ENCODE data around the gene UBR1. TPM values are rescaled to one million over a fixed set of nuclear protein-coding genes. Genes with fewer than 3 reads are reported as not detected.

Gene UBR1
- total RNA-seq, 2 donors from 2014 or later, result 18.0 to 21.5 TPM

- DNase-seq, result no peak
- no peak for ATAC-seq
- intact Hi-C loops (cut with DNase I), result no loop called here
Observed at GRCh38 chr15:43118286-43118685, 12.4 kb upstream of the UBR1 start.

- ATAC-seq, result no peak
- intact Hi-C loops (cut with DNase I), result no loop called here
- no peak for DNase-seq
Observed at GRCh38 chr15:43111354-43111753, 5.5 kb upstream of the UBR1 start.

GRCh38 chr15:43107751-43108150 lies 1.9 kb upstream of the UBR1 start:
- ATAC-seq (no peak), DNase-seq (no peak)
- intact Hi-C loops (cut with DNase I), result no loop called here

- ATAC-seq (no peak), DNase-seq (no peak)
- intact Hi-C loops (cut with DNase I), result no loop called here
Observed at GRCh38 chr15:43106486-43106829, 620 bp upstream of the UBR1 start.

- intact Hi-C loops (cut with DNase I), result no loop called here
Observed at GRCh38 chr15:43105077-43105736, 631 bp downstream of the UBR1 start.

GRCh38 chr15:43104426-43104825 lies 1.4 kb downstream of the UBR1 start:
- intact Hi-C loops (cut with DNase I), result no loop called here

More at GRCh38 chr15:43105077-43105736, 631 bp downstream of the UBR1 start:
- ATAC-seq (peak; percentile 15 to 41), DNase-seq (no peak)

GRCh38 chr15:43103907-43104306 lies 1.9 kb downstream of the UBR1 start:
- no peak for ATAC-seq
- DNase-seq, result no peak
- intact Hi-C loops (cut with DNase I), result no loop called here

More at GRCh38 chr15:43104426-43104825, 1.4 kb downstream of the UBR1 start:
- DNase-seq (no peak), ATAC-seq (no peak)

- intact Hi-C loops (cut with DNase I), result no loop called here
- DNase-seq (no peak), ATAC-seq (no peak)
Observed at GRCh38 chr15:43102187-43102586, 3.7 kb downstream of the UBR1 start.

GRCh38 chr15:43100971-43101370 lies 4.9 kb downstream of the UBR1 start:
- intact Hi-C loops (cut with DNase I), result no loop called here

GRCh38 chr15:43099105-43099845 lies 6.6 kb downstream of the UBR1 start:
- no peak for DNase-seq
- intact Hi-C loops (cut with DNase I), result no loop called here
- ATAC-seq, result no peak

More at GRCh38 chr15:43100971-43101370, 4.9 kb downstream of the UBR1 start:
- ATAC-seq (no peak), DNase-seq (no peak)

GRCh38 chr15:43096411-43096810 lies 9.4 kb downstream of the UBR1 start:
- ATAC-seq, result no peak
- intact Hi-C loops (cut with DNase I), result no loop called here
- no peak for DNase-seq

- DNase-seq (no peak), ATAC-seq (no peak)
- intact Hi-C loops (cut with DNase I), result no loop called here
Observed at GRCh38 chr15:43095708-43096347, 10.0 kb downstream of the UBR1 start.

GRCh38 chr15:43095243-43095642 lies 10.6 kb downstream of the UBR1 start:
- DNase-seq (no peak), ATAC-seq (peak in 1 of 2 donors; percentile 44)
- intact Hi-C loops (cut with DNase I), result no loop called here

- DNase-seq (no peak), ATAC-seq (no peak)
- intact Hi-C loops (cut with DNase I), result no loop called here
Observed at GRCh38 chr15:43094416-43095030, 11.3 kb downstream of the UBR1 start.

- DNase-seq, result no peak
- ATAC-seq, result peak in 1 of 2 donors; percentile 44
- intact Hi-C loops (cut with DNase I), result no loop called here
Observed at GRCh38 chr15:43093026-43093425, 12.8 kb downstream of the UBR1 start.

GRCh38 chr15:43091859-43092258 lies 14.0 kb downstream of the UBR1 start:
- ATAC-seq (no peak), DNase-seq (no peak)
- intact Hi-C loops (cut with DNase I), result no loop called here

GRCh38 chr15:43086551-43086950 lies 19.3 kb downstream of the UBR1 start:
- intact Hi-C loops (cut with DNase I), result no loop called here
- ATAC-seq, result no peak

GRCh38 chr15:43085921-43086320 lies 19.9 kb downstream of the UBR1 start:
- intact Hi-C loops (cut with DNase I), result no loop called here
- ATAC-seq (no peak), DNase-seq (no peak)

More at GRCh38 chr15:43086551-43086950, 19.3 kb downstream of the UBR1 start:
- DNase-seq, result no peak

GRCh38 chr15:43082509-43082908 lies 23.3 kb downstream of the UBR1 start:
- intact Hi-C loops (cut with DNase I), result no loop called here
- DNase-seq (no peak), ATAC-seq (no peak)

GRCh38 chr15:43081283-43081682 lies 24.6 kb downstream of the UBR1 start:
- no peak for ATAC-seq
- intact Hi-C loops (cut with DNase I), result no loop called here
- no peak for DNase-seq
